Fibroblast of villous mesenchyme (primary cell): Measurements from ENCODE around the gene SNX11. TPM values are rescaled to one million over a fixed set of nuclear protein-coding genes. Genes with fewer than 3 reads are reported as not detected.
A peak's percentile ranks its signal among the peaks of the same experiment; 100 is the strongest.
"Not testable (repeated sequence)": the region's sequence is repeated elsewhere in the genome, so short reads cannot be mapped to it uniquely, and the experiment has no call there.

Experiments
- DNase-seq: peaks from one replicate; pipeline ENCODE4 v3.0.0-alpha.2; 2010; ENCODE audit warnings: low read depth
- H3K4me3 ChIP-seq: 2 replicates; pipeline ENCODE4 v1.5.1; 2011; ENCODE audit warnings: low read depth, mild to moderate bottlenecking, low read length
- total RNA-seq: library from RNA; depleted of rRNA; stranded (reverse); fragments of >200 nt; gene quantifications from 2 replicates; pipeline ENCODE4 v1.2.3, GENCODE V29; 2012
- TF ChIP-seq, protein P1 (sequence below): IDR thresholded peaks from 2 replicates; pipeline ENCODE4 v1.5.1; 2012; ENCODE audit warnings: low read depth, mild to moderate bottlenecking, low read length; ENCODE audit not compliant: insufficient read depth

The SNX11 gene
- total RNA-seq, 1 donor = 19.0 TPM

DNA sequence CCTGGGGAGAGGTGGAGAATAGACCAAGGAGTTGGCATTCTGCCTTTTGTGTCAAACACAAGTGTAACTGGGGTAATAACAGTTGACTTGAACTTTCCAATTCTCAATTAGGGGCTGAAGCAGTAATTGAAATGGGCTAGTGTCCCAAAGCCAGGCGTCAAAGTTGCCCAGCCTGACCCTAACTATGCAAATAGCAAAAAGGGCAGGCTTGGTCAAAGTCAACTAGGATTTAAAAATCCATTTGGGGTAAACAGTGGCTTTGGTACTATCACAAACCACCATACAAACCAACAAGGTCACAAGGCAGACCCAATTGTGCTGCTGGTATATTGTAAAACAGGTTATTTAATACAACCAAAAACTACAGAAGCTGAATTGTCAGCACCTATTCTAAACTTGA lies 41.4 kb upstream of the SNX11 start:
- no peak for DNase-seq
- H3K4me3 ChIP-seq = no peak overlapping the region
- TF ChIP-seq, protein P1, sequence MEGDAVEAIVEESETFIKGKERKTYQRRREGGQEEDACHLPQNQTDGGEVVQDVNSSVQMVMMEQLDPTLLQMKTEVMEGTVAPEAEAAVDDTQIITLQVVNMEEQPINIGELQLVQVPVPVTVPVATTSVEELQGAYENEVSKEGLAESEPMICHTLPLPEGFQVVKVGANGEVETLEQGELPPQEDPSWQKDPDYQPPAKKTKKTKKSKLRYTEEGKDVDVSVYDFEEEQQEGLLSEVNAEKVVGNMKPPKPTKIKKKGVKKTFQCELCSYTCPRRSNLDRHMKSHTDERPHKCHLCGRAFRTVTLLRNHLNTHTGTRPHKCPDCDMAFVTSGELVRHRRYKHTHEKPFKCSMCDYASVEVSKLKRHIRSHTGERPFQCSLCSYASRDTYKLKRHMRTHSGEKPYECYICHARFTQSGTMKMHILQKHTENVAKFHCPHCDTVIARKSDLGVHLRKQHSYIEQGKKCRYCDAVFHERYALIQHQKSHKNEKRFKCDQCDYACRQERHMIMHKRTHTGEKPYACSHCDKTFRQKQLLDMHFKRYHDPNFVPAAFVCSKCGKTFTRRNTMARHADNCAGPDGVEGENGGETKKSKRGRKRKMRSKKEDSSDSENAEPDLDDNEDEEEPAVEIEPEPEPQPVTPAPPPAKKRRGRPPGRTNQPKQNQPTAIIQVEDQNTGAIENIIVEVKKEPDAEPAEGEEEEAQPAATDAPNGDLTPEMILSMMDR = no peak

DNA sequence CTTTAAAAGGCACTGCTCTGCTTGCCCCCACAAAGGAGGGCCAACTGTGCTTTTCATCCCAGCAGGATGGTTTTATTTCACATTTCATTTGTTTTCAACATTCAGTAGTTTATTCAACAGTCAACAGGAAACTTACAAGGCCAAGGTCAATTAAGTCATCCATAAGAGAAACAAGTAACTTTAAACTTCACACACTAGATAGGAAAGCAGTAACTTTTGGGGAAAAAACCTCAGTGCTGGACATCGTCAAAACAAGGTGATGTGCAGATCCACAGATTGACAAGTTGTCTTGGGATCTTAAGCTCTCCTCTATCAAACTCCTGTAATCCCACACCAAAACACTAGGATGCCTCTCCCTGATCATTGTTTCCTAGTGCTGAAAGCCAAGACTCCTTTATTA lies 40.9 kb upstream of the SNX11 start:
- no peak overlapping the region for H3K4me3 ChIP-seq
- TF ChIP-seq, protein P1 = no peak
- no peak for DNase-seq

DNA sequence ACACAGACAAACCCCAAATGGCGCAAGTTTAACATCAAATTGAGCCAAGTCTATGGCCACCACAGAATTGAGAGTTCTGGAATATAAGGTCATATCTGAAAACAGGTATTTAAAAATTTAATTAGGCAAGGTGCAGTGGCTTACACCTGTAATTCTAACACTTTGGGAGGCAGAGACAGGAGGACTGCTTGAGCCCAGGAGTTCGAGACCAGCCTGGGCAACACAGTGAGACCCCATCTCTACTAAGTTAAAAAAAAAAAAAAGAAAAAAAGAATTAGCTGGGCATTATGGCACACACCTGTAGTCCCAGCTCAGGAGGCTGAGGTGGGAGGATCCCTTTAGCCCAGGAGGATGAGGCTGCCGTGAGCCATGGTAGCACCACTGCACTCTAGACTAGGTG lies 40.3 kb upstream of the SNX11 start:
- TF ChIP-seq, protein P1 = no peak
- no peak overlapping the region for H3K4me3 ChIP-seq
- no peak for DNase-seq

DNA sequence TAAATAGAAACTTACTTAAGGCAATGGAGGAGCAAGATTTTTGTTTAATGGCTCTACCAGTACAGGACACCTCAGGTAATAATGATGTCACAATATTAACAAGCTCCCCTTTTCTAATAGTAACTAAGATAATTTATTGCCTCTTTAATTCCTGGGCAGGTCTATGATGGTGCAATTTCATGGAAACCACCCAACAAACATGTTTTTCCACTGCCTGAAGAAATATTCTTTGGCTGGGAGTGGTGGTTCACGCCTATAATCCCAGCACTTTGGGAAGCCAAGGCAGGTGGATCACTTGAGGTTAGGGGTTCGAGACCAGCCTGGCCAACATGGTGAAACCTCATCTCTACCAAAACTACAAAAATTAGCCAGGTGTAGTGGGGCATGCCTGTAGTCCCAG lies 39.8 kb upstream of the SNX11 start:
- H3K4me3 ChIP-seq = not testable (repeated sequence)
- peak; percentile 44 for DNase-seq

DNA sequence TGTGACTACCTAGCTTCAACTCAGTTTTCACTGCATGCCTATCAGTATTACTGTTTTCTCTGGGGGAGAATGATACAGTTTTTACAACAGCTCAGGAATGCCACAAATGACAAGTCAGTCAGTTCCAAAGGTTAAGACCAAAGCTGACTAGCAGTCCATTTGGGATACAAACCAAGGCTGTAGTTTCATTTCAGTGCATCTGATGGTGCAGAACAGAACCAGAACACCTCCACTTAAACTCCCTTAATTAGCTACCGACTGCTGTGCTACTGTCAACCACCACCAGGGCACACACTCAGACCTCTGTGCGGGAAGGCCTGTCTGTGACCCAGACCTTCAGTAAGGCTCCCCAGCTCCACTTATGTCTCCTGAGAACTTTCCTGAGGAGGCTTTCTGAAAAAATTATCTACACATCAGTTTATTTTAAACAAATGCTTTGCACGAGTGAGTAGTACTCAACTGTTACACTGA lies 39.0 kb upstream of the SNX11 start:
- DNase-seq = peak; percentile 58
- H3K4me3 ChIP-seq = no peak overlapping the region
- TF ChIP-seq, protein P1 = peak; percentile 63

DNA sequence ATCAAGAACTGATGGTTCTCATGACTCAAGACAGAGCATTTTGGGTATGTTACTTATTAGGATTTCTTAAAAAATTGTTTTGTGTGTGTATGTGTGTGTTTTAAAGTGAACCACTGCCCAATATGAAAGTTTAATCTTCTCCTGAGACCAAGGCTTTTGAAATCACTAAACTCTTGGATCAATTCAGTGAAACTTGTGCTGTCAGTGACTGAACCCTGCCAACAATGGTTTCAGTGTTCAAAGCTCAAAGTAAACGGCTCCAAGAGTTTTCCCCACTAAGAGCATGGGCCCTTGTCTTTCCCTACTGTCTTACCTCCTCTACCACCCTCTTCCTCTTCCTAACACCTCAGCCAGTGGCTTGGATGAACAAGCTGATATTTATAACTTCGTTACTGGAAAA lies 37.4 kb upstream of the SNX11 start:
- no peak overlapping the region for H3K4me3 ChIP-seq
- no peak for DNase-seq
- TF ChIP-seq, protein P1 = no peak

DNA sequence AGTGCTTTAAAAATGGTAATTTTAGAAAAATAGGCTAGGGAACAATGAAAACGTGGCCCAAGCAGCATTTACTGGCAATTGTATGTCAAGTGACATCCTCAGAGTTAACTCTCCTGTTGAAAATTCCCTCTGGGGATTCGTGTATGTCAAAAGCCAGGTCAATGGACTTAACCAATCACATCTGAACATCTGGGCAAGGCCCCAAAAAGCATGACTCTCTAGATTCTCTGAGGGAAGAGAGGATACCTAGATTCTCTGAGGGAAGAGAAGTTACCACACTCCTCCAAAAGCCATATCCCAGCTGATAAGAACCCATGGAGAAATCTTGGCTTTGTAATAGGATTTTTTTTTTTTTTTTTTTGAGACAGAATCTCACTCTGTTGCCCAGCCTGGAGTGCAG lies 35.9 kb upstream of the SNX11 start:
- H3K4me3 ChIP-seq = no peak overlapping the region
- no peak for DNase-seq
- TF ChIP-seq, protein P1 = no peak

DNA sequence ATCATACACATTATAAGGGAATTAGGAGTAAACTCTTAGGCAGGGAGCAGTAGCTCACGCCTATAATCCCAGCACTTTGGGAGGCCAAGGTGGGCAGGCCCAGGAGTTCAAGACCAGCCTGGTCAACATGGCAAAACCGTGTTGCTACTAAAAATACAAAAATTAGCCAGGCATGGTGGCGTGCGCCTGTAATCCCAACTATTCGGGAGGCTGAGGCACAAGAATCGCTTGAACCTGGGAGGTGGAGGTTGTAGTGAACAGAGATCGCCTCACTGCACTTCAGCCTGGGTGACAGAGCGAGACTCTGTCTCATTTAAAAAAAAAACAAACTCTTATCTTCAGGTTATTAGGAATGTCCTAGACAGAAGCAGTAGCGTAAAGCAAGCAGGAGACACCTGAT lies 34.8 kb upstream of the SNX11 start:
- not testable (repeated sequence) for DNase-seq, H3K4me3 ChIP-seq

DNA sequence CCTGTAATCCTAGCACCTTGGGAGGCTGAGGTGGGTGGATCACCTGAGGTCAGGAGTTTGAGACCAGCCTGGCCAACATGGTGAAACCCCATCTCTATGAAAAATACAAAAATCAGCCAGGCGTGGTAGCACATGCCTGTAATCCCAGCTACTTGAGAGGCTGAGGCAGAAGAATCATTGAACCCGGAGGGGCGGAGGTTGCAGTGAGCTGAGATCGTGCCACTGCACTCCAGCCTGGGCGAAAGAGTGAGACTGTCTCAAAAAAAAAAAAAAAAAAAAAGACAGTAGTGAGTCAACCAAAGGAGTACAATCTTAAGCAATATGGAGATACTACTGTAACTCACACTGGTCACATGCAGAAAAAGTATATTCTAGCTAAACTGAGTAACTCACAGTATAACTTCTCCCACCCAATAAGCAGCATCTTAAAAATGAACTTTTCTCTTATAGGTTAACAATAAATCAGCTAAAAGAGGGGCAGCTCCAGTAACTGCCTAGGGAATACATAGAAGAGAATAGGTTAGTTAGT lies 33.9 kb upstream of the SNX11 start:
- not testable (repeated sequence) for DNase-seq, H3K4me3 ChIP-seq
